NCI-H446 treated with DMSO at 0.1 percent for 48 hours (cell line): ENCODE results near the gene HSPA9.

Source experiments
- DNase-seq: peaks from one replicate; lab custom pipeline; 2025; lab: John Stamatoyannopoulos, UW

HSPA9 gene

GRCh38 chr5:138595180-138595795 lies 20.1 kb upstream of the HSPA9 start:
- DNase-seq = no peak

GRCh38 chr5:138594305-138595058 lies 19.3 kb upstream of the HSPA9 start:
- no peak for DNase-seq

DNA sequence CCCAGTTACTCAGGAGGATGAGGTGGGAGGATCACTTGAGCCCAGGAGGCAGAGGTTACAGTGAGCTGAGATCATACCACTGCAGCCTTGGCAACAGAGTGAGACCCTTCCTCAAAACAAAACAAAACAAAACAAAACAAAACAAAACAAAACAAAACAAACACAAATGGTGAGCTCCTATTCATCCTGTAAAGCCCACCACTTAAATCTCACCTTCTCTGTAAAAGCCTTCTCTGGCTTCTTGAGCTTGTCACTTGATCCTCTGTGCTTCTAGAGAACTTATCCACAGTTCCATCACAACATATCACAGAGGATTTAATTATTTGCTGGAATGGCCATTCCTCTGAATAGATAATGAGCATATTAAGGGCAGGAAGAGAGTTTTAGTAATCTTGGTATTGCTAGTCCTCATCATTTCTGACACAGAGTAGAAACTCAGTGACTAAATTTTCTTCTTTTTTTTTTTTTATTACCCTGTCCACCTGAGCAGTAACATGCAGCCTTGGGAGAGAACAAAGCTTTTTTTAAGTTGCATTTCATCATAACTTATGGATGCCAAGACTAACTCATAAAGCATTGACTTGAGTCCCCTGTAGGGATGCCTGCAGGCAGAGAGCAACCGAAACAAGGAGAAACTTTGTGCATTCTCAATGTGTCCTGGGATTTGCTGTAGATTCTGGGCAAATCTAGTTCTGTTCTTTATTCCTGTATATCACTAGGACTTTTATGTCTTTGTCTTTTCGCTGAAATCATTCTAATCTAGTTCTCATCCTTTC lies 13.0 kb upstream of the HSPA9 start:
- DNase-seq = no peak

- no peak for DNase-seq
Measured at GRCh38 chr5:138585157-138585556, 10.0 kb upstream of the HSPA9 start.

GRCh38 chr5:138583984-138584637 lies 8.9 kb upstream of the HSPA9 start:
- no peak for DNase-seq

DNA sequence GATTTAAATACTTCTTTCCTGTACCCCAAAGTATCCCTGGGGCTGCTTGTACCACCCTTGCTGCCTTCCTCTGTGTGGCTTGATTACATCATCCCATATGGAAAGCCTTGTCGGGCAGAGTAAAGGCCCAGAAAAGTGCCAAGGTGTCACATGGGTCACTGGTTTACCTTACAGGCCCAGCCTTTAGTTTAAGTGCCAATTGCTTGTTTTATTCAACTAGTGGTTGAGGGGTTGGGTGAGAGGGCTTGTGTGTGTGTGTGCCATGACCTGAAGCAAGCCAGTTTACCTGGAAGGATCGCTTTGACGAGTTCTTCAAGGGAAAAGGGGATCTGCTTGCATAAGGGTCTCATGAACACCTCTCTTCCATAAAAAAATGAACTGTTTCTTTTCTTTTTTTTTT lies 7.8 kb upstream of the HSPA9 start:
- DNase-seq = no peak

- no peak for DNase-seq
Measured at GRCh38 chr5:138580777-138581176, 5.6 kb upstream of the HSPA9 start.

- no peak for DNase-seq
Measured at GRCh38 chr5:138580001-138580400, 4.8 kb upstream of the HSPA9 start.

DNA sequence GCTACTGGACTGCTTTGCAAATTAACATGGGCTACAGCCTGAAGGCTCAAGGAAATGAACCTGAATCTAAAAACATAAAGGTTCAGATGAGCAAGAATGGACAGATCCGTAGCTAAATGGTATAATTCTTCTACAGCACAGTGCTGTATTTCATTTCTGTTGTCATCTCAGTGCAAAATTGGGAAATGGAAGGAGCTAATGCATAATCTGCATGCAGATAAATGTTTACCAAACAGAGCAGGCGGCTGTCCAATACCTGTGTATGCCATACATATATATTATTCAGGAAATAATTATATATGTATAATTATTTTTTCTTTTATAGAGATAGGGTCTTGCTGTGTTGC lies 4.3 kb upstream of the HSPA9 start:
- DNase-seq = no peak

- DNase-seq = no peak
Measured at GRCh38 chr5:138577452-138577851, 2.3 kb upstream of the HSPA9 start.

GRCh38 chr5:138574744-138575193 lies 432 bp downstream of the HSPA9 start:
- DNase-seq = no peak

GRCh38 chr5:138573949-138574670 lies 1.1 kb downstream of the HSPA9 start:
- no peak for DNase-seq

GRCh38 chr5:138573223-138573622 lies 2.0 kb downstream of the HSPA9 start:
- DNase-seq = no peak

GRCh38 chr5:138570871-138571270 lies 4.3 kb downstream of the HSPA9 start:
- no peak for DNase-seq

DNA sequence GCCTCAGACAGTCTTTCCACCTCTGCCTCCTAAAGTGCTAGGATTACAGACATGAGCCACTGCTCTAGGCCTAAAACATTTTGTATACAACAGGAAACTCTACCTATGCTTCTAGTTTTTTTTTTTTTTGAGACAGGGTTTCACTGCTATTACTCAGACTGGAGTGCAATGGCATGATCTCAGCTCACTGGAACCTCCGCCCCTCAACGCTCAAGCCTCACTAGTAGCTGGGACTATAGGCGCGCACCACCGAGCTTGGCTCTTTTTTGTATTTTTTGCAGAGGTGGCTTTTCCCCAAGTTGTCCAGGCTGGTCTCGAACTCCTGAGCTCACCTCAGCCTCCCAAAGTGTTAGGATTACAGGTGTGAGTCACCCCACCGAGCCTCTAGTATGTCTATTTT lies 5.4 kb downstream of the HSPA9 start:
- DNase-seq = no peak

DNA sequence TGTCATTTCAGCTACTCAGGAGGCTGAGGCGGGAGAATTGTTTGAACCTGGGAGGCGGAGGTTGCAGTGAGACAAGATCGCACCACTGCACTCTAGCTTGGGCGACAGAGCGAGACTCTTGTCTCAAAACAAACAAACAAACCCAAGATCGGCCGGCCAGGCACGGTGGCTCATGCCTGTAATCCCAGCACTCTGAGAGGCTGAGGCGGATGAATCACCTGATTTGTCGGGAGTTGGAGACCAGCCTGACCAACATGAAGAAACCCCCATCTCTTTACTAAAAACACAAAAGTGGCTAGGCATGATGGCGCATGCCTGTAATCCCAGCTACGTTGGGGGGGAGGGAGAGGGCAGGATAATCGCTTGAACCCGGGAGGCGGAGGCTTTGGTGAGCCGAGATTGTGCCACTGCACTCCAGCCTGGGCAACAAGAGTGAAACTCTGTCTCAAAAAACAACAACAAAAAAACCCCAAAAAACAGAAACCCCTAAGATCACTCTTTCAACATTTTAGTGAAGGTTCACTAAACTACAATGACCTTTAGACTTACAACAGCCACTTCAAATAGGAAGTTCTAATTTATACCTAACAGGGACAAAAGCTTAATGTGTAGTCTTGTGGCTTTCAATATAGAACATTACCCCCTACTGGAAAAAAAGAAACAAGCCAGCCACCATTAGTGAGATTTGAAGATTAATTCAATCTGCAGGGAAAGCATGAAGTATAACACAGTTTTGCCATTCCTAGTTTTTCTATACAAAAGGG lies 7.0 kb downstream of the HSPA9 start:
- no peak for DNase-seq

DNA sequence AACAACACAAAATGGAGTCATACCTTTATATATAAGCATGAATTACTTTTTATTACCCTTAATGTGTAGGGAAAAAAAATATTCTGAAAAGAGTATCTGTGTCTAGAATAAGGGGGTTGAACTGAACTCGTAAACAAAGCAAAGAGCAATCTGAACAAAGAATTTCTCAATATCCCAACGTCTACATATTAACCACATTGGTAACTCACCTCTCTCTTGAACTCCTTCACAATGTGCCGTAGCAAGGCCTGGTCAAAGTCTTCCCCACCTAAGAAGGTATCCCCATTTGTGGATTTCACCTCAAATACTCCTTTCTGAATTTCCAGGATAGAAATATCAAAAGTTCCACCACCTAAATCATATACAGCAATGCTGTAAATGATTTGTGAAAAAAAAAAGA lies 8.4 kb downstream of the HSPA9 start:
- DNase-seq = no peak

GRCh38 chr5:138565100-138565821 lies 9.9 kb downstream of the HSPA9 start:
- no peak for DNase-seq

- no peak for DNase-seq
Measured at GRCh38 chr5:138564242-138564641, 11.0 kb downstream of the HSPA9 start.

GRCh38 chr5:138563340-138564118 lies 11.7 kb downstream of the HSPA9 start:
- no peak for DNase-seq
